ENCODE measurements around the gene EFEMP2.

Gene EFEMP2

DNA sequence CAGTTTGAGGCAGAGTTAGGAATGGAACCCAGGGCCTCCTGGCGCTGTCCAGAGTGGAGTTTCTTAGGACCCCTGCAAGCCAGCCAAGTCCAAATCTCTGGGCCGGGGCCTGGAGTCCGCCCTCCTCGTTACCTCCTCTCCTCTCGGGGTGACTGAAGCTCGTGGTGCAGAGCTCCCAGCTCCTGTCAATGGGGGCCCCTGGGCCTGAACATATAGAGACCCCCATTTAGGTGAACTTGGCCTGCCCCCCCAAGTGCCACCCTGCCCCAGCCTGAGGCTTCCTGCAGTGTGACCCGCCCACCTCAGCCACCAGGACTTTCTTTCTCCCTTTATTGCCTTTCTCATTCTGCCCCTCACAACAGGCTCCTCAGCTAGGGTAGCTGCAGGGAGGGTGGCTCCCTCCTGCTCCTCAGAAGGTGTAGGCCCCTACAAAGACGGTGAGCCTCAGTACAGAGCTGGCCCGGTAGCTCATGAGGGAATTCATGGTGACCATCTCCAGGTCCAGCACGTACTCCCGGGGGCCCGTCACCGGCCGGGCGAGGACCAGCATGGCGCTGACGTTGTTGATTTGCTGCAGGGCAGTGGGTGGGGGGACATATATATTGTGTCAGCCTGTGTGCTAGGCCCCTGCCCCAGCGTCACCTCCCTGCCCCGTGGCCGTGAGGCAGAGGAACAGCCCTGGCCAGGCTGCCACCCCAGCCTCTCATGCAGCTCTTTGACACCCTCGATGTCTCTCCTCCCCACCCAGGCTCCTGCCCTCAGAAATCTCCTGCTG is 5.9 kb downstream of the EFEMP2 start:
- no peaks in the 10 kb centered on the region for H3K36me3 ChIP-seq (ENCODE audit: control insufficient read depth, insufficient read depth, low read length)
- no peaks in the 10 kb centered on the region for H3K4me1 ChIP-seq
- no peaks in the 10 kb centered on the region for H3K27me3 ChIP-seq (ENCODE audit: control insufficient read depth, insufficient read depth, low read length)
- no peak overlapping the region for H3K4me3 ChIP-seq (ENCODE audit: low read depth, low read length)
- no peak overlapping the region for H3K9ac ChIP-seq
- no peak overlapping the region for H3K4me2 ChIP-seq (ENCODE audit: low read length)
- TF ChIP-seq, protein P1, sequence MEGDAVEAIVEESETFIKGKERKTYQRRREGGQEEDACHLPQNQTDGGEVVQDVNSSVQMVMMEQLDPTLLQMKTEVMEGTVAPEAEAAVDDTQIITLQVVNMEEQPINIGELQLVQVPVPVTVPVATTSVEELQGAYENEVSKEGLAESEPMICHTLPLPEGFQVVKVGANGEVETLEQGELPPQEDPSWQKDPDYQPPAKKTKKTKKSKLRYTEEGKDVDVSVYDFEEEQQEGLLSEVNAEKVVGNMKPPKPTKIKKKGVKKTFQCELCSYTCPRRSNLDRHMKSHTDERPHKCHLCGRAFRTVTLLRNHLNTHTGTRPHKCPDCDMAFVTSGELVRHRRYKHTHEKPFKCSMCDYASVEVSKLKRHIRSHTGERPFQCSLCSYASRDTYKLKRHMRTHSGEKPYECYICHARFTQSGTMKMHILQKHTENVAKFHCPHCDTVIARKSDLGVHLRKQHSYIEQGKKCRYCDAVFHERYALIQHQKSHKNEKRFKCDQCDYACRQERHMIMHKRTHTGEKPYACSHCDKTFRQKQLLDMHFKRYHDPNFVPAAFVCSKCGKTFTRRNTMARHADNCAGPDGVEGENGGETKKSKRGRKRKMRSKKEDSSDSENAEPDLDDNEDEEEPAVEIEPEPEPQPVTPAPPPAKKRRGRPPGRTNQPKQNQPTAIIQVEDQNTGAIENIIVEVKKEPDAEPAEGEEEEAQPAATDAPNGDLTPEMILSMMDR (IDR thresholded peaks at IDR 0.05) = no peak
- no peaks in the 10 kb centered on the region for H3K79me2 ChIP-seq
- H3K27ac ChIP-seq = no peak overlapping the region
- no peaks in the 10 kb centered on the region for H3K9me3 ChIP-seq (ENCODE audit: control insufficient read depth, low read length)
- no peak overlapping the region for H2AFZ ChIP-seq

DNA sequence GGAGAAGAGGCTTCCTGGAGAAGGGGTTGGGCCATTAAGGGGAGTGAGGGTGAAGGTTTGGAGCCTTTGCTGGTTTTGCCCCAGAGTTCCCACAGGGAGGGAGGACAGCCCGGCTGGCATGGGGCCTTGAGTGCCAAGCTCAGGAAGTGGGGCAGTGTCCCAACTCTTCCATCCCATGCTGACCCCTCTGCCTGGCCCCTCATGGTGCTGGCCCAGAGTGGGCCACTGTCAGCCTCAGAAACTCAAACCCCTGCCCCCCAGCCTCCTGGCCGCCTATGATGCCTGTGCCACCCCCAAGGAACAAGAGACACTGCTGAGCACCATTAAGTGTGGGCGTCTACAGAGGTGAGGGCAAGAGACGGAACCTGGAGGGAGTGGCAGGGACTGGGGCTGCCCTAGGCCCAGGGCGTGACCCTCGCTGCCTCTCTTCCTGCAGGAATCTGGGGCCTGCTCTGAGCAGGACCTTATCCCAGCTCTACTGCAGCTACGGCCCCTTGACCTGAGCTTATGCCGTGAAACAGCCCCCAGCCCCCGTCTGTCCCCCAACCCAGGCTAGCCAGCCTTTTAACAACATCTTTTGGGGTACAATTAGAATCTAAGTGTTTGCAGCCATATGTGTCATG is 6.9 kb downstream of the EFEMP2 start:
- no peaks in the 10 kb centered on the region for H3K27me3 ChIP-seq (ENCODE audit: control insufficient read depth, insufficient read depth, low read length)
- H3K9me3 ChIP-seq (ENCODE audit: control insufficient read depth, low read length) = no peaks in the 10 kb centered on the region
- no peaks in the 10 kb centered on the region for H3K36me3 ChIP-seq (ENCODE audit: control insufficient read depth, insufficient read depth, low read length)
- H3K9ac ChIP-seq = no peak overlapping the region
- H3K4me1 ChIP-seq = peaks cover 5% of the 10 kb centered on the region
- no peak overlapping the region for H2AFZ ChIP-seq
- H3K79me2 ChIP-seq = peaks cover 2% of the 10 kb centered on the region
- TF ChIP-seq, protein P1 (IDR thresholded peaks at IDR 0.05) = no peak
- no peak overlapping the region for H3K4me2 ChIP-seq (ENCODE audit: low read length)
- H3K4me3 ChIP-seq (ENCODE audit: low read depth, low read length) = no peak overlapping the region
- no peak overlapping the region for H3K27ac ChIP-seq

DNA sequence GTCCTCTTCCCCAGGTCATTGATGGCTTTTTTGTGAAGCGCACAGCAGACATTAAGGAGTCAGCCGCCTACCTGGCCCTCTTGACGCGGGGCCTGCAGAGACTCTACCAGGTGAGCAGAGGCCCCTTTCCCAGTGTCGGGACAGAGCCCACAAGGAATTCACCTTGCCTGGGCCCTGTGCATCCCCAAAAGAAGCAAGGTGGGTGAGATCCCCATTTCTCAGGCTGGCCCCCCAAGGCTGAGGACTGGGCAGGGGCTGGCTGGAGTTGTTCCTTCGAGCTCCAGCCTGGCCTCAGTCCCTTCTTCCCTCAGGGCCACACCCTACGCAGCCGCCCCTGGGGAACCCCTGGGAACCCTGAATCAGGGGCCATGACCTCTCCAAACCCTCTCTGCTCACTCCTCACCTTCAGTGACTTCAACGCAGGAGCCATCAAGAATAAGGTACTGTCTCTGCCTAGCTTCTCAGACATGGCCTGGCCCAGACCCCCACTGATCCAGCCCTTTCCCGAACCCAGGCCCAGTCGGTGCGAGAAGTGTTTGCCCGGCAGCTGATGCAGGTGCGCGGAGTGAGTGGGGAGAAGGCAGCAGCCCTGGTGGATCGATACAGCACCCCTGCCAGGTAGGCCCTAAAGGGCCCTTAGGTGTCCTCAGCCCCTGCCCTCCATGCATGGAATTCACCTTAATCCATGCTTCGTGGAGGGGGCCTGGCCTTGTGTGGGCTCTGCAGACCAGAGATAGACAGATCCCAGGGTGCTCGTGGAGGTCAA is 7.7 kb downstream of the EFEMP2 start:
- no peak overlapping the region for H3K4me3 ChIP-seq (ENCODE audit: low read depth, low read length)
- no peak overlapping the region for H3K4me2 ChIP-seq (ENCODE audit: low read length)
- TF ChIP-seq, protein P1 (IDR thresholded peaks at IDR 0.05) = no peak
- no peaks in the 10 kb centered on the region for H3K36me3 ChIP-seq (ENCODE audit: control insufficient read depth, insufficient read depth, low read length)
- no peak overlapping the region for H2AFZ ChIP-seq
- no peaks in the 10 kb centered on the region for H3K9me3 ChIP-seq (ENCODE audit: control insufficient read depth, low read length)
- no peaks in the 10 kb centered on the region for H3K27me3 ChIP-seq (ENCODE audit: control insufficient read depth, insufficient read depth, low read length)
- H3K9ac ChIP-seq = no peak overlapping the region
- peaks cover 2% of the 10 kb centered on the region for H3K79me2 ChIP-seq
- no peak overlapping the region for H3K27ac ChIP-seq
- peaks cover 5% of the 10 kb centered on the region for H3K4me1 ChIP-seq

DNA sequence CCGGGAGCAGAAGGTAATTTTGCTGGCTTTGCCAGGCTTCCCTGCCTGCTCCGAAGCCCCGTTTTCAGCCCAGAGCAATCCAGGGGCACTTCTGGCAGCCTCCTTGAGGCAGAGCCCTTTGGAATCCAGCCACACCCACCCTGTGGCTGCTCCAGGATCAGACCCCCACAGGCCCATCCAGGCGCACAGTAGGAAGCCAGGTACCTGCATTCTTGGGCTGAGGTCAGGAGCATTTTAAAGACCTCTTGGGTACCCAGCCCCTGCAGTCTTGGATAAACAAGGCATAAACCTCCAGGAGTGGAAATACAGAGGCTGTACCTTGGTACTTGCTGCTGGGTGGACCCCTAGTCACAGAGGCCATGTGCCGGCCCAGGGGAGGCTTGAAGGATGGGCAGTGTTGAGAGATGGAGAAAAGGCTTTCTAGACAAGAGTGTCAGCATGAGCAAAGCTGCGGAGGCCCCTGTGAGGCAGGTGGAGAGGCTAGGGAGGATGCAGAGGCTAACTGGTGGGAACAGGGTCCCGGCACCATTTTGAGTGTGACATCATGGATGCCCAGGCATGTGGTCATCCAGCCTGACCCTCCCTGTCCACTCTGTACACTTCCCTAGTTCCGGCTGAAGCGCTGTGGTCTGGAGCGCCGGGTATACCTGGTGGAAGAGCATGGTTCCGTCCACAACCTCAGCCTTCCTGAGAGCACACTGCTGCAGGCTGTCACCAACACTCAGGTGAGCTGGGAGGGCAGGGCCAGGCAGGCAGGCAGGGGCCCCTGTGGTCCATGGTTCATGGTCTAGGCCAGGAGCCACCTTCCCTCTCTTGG is 8.5 kb downstream of the EFEMP2 start:
- Histone ChIP-seq H3K4me2 (ENCODE audit: low read length) (no peak overlapping the region), H3K36me3 (ENCODE audit: control insufficient read depth, insufficient read depth, low read length) (no peaks in the 10 kb centered on the region), H3K27me3 (ENCODE audit: control insufficient read depth, insufficient read depth, low read length) (no peaks in the 10 kb centered on the region), H3K27ac (no peak overlapping the region), H3K9ac (no peak overlapping the region), H3K4me3 (ENCODE audit: low read depth, low read length) (no peak overlapping the region), H3K79me2 (peaks cover 2% of the 10 kb centered on the region), H2AFZ (no peak overlapping the region), H3K4me1 (peaks cover 5% of the 10 kb centered on the region), H3K9me3 (ENCODE audit: control insufficient read depth, low read length) (no peaks in the 10 kb centered on the region)
- TF ChIP-seq, protein P1 (IDR thresholded peaks at IDR 0.05) = no peak
